Measurements from ENCODE around the gene GSTM2.

- TF ChIP-seq, protein P1, sequence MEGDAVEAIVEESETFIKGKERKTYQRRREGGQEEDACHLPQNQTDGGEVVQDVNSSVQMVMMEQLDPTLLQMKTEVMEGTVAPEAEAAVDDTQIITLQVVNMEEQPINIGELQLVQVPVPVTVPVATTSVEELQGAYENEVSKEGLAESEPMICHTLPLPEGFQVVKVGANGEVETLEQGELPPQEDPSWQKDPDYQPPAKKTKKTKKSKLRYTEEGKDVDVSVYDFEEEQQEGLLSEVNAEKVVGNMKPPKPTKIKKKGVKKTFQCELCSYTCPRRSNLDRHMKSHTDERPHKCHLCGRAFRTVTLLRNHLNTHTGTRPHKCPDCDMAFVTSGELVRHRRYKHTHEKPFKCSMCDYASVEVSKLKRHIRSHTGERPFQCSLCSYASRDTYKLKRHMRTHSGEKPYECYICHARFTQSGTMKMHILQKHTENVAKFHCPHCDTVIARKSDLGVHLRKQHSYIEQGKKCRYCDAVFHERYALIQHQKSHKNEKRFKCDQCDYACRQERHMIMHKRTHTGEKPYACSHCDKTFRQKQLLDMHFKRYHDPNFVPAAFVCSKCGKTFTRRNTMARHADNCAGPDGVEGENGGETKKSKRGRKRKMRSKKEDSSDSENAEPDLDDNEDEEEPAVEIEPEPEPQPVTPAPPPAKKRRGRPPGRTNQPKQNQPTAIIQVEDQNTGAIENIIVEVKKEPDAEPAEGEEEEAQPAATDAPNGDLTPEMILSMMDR (IDR thresholded peaks at IDR 0.05): no peak
- no peak for TF ChIP-seq SIN3A (IDR thresholded peaks at IDR 0.05; ENCODE audit: borderline replicate concordance, insufficient read depth, low read depth, low read length)
- TF ChIP-seq POLR2AphosphoS5 (IDR thresholded peaks at IDR 0.05; ENCODE audit: low read depth, low read length): no peak
Measured at GRCh38 chr1:109634771-109635750, 32.8 kb upstream of the GSTM2 start.

Data from Panc1 (cell line).